ENCODE measurements around the gene PDCD1.
"Not testable (repeated sequence)": the region's sequence is repeated elsewhere in the genome, so short reads cannot be mapped to it uniquely, and the experiment has no call there.

The PDCD1 gene

DNA sequence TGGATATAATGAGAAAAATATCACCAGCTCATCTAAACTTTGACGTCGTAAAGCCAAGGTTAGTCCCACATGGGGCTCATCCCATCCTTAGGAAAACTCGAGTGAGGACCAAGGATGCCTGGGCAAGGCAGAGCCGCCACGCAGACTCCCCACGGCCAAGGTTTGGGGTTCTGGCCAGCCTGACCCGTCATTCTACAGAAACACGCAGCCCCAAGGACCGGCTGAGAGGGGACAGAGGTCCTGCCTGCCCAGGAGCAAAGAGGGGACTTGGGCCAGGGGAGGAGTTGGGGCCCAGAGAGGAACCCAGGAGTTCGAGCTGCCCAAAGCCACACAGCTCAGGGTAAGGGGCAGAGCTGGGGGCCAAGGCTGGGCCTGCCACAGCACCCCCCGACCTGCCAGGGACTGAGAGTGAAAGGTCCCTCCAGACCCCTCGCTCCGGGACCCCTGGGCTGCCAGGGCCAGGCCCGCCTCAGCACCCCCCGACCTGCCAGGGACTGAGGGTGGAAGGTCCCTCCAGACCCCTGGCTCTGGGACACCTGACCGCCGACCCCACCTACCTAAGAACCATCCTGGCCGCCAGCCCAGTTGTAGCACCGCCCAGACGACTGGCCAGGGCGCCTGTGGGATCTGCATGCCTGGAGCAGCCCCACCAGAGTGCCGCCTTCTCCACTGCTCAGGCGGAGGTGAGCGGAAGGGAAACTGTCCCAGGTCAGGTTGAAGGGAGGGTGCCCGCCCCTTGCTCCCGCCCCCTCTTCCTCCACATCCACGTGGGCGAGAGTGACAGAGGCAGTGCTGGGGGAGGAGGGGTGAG is at the start of gene PDCD1:
Gene PDCD1, minus strand, starts transcription at position 689 of the 811 bp plus-strand sequence. Its CDS starts 56 bp downstream, at position 633.
- peak; percentile 72 for DNase-seq

DNA sequence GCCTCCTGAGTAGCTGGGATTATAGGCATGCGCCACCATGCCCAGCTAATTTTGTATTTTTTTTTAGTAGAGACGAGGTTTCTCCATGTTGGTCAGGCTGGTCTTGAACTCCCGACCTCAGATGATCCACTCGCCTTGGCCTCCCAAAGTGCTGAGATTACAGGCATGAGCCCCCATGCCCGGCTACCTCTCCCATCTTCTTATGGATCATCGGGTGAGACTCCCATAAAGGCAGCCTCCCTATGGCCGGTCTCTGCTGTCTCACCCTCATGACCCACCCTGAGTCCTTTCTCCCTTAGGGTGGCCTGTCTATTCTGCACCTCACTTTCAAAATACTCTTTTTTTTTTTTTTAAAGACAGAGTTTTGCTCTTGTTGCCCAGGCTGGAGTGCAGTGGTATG is 49.1 kb upstream of the PDCD1 start:
- not testable (repeated sequence) for DNase-seq

DNA sequence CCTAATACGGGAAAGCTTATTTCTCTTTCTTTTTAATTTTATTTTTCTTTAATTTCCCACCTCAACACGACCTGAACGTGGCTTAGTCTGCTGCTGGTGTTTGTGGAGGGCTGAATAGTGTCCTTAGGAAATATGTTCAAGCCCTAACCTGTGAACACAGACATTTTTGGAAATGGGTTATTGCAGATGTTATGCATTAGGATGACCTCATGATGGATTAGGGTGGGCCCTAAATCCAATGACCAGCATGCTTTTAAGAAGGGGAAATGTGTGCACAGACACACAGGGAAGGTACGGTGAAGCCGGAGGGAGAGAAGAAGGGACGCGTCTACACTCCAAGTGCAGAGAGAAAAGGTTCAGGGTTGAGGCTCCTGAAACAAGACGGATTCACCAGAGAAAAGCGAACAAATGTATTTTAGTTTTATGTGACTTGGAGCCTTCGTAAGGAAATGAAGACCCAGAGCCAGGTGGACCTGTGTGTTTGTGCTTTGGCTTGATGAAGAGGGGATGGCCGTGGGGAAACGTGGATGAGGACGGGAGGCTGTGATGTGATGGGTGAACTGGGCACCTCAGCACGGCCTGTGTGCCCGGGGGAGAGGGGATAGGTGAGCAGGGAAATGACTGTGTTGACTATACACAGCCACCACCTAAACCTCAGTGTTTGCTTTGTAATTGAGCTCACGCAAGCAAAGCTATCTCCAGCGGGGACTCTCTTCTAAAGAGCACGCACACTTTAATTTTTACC is 48.3 kb upstream of the PDCD1 start:
- no peak for DNase-seq

DNA sequence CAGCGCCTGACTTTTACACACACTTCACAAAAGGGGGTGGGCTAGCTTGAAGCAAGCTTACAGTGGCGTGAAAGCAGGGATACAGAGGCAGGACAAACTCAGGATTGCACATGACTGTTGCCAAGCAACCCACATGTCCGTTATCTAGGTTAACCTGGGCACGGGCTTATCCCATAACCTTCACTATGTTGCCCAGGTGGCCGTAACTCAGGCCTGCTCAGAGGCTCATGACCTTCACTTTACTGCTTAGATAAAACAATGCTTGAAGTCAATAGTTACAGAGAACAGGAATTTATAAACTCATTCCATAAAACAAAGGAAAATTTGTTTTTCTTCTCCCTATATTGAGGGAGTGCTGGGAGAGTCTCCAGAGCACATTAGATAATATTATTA is 47.7 kb upstream of the PDCD1 start:
- not testable (repeated sequence) for DNase-seq

DNA sequence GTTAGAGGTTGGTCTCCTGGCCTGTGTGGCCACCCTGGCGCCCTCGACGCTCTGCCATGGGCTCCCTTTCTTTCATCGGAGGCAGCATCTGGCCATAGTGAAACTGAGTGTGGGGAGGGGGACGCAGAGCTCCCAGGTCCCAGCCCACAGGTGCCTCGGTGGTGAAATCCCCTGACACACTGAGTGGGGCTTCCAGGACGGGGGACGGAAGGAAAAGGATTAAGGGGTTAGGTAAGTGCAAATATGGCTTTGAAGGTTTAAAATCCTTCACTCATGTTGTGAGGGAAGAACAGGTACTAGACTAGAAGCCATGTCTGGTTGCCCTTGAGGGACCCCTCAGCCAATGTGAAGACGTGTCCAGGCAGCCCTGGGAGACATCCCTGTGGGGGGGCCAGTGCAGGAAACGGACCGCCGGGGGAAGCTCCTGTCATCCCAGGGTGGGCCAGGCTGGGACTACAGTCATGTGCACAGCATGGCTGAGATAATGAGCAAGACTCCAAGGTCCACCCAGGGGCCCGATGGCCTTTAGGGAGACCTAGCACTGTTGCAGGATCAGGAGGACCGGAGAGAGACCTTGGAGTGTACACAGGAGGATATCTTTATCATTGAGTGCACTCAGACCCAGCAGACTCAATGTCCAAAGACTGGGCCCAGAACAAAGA is 47.2 kb upstream of the PDCD1 start:
- no peak for DNase-seq

DNA sequence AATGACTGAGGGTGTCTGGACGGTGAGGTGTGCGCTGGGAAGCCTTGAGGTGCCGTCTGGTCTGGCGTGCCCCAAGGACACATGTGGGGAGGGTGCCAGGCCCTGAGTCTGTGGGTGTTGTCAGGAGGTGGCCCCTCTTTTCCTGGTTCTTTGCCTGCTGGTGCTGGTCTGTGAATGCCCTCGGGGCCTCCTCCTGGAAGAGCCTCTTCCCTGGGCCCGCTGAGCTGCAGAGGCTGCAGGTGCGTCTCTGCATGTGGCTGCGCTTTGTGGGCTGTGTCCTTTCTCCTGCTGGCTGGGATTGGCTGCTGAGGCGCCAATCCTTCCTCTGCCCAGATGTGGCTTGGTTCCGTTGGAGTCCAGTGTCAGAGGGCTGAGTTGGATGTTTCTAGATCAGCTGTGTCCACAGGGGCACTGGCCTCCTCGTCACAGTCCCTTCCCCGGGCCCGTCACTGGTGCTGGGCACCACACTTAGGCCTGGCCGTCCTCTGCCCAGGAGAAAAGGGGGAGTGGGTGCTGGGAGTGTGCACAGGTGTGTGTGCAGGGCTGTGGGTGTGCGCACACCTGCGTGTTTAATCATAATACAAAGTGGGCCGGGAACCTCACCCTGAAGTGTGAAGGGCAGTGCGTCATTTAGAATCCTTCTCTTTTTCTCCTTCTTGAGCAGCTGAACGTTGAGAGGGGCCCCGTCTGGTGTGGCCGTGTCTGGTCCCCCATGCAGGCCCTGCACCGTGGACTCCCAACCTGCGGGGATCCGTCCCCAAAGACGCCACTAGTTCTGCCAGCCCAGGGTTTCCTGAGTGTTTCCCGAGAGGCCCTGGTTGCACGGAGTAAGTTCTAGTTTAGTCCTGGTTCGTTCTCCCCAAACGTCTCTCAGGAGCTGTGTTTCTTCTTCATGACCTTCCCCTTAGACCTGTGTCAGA is 46.4 kb upstream of the PDCD1 start:
- no peak for DNase-seq

DNA sequence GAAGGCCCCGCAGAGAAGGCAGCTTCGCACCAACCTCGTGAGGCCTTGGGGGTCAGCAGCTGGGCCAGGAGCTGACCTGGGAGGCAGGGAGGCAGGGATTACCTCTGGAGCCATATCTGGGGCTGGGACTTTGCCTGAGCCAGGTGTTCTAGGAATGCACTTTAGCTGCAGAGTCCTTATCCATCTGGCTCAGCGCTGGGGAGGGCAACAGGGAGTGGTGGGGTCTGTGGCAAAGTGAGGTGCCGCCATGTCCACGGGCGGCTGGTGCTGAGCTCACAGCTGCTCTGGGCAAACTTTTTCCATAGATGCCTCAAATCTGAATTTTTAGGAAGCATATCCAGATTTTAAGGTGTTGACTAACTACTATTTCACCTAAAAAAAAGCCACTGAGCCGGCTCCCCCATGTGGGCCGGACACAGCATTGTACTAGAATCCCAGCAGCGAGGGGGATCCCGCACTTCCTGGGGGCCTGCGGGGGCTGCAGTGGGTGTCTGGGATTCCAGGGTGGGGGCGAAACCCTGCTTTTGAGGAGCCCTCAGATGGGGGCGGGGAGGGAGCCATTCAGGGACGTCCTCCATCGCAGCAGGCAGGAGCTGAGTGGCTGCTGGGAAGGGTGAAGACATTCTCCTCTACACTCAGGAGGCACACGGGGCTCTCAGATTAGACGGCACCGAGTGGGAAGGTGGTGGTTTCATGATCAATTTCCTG is 45.5 kb upstream of the PDCD1 start:
- no peak for DNase-seq

DNA sequence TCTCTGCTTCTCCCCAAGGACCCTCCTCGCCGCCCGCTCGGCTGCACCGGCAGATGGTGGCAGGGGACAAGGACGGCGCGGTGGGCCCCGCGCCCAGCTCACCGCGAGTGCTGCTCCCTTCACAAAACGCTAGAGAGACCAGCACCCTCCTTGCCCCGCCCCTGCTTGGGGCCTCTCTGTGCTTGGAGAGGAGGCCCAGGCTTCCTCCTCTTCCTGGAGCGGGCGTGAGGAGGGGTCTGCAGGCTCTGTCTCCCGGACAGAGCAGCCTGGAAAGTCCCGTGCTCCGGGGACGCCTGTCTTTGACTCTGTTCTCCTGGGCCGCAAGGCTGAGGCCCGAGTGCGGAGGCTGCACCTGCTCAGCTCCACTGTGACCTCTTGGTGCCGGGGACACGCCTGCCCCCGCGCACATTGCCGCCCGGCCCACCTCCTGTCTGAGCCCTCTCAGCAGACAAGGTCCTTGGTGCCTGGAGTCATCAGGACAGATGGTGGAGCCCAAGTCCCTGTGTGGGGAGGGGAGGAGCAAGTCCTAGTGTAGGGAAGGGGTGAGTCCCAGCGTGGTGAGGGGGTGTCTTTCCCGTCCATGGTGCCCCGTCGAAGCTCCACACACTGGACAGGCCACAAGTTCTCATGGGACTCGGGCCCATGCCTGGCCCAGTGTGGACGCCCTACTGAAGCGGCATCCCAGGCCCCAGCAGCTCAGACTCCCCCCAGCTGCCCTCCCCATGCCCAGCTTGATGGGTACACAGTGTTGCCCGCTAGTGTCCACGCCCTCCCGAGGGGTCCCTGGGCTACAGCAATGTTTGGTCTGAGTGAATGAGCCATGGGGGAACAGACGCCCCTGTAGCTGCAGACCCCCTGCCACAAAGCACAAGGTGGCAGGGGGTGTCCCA is 44.7 kb upstream of the PDCD1 start:
- DNase-seq = no peak

DNA sequence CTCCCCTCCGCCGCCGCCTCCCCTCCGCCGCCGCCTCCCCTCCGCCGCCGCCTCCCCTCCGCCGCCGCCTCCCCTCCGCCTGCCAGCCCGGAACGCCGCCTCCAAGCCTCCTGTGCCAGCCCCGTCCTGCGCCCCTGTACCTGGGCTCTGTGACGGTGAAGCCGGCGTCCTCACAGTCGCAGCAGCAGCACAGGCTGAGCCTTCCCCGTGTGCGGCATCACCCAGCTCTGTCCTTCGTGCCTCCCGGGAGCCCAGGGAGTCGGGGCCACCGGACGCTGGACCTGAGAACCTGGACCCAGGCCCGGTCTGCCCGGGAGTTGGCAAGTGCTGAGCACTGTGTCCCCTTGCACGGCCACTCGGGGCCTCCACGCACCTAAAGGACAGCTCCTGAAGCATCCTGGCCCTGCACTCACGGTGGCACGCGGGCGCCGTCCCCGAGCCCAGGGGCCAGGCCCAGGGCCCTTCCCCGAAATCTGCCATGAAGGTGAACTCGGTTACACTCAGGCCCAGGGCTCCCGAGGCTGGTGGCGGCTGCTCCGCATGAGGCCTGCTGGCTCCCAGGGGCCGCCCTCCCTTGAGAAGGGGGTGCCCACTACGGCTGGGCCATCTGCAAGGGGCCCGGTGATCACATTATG is 43.8 kb upstream of the PDCD1 start:
- DNase-seq = no peak

DNA sequence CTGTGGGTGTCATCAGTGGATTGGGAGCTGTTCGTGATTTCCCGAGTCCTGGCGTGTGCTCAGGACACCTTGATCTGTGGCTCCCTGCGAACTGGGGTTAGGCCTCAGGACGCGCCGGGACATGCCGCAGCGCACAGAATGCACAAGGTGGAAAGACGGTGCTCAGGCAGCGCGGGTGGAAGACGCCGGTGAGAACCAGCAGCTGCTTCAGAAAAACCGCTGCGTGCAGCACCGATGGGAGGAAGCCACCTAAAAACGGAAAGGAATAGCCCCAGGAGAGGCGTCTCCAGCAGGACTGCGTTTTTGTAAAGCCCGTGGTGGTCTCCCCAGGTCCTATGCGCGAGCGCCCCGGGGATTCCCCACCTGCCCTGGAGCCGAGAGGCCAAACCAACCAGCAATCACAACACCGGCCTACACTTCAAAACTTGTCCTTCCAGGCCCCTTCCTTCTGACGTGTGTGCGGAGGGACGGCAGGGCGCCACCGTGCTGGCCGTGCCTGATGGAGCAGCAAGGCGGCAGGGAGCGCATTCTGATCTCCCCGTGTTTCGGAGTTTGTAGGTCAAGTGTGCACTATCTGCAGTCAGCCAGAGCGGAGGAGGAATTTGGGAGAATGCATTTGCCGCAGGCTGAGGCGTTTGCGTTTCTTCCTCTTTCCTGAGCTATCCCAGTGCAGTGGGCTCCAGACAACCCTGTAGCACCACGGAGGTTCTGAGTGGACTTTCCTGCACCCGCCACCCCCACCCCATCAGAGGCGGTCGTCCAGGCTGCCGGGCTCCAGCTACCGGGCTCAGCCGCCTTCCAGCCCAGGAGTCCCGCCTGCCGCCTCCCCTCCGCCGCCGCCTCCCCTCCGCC is 43.0 kb upstream of the PDCD1 start:
- no peak for DNase-seq

DNA sequence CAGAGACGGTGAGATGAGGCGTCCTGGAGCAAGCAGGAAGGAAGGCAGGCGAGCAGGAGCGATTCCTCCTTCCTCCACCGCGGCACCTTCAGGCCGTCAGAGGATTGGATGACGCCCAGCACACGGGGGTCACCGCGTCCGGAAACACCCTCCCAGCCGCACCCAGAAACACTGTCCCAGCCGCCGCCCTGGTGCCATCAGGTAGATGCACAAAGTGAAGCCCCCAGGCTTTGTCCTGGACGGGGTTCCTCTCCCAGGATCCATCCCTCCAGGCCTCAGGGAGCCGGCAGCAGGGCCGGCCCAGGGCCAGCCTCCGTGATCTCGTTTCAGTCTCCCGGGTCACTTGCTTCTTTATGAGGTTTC is 42.3 kb upstream of the PDCD1 start:
- no peak for DNase-seq

DNA sequence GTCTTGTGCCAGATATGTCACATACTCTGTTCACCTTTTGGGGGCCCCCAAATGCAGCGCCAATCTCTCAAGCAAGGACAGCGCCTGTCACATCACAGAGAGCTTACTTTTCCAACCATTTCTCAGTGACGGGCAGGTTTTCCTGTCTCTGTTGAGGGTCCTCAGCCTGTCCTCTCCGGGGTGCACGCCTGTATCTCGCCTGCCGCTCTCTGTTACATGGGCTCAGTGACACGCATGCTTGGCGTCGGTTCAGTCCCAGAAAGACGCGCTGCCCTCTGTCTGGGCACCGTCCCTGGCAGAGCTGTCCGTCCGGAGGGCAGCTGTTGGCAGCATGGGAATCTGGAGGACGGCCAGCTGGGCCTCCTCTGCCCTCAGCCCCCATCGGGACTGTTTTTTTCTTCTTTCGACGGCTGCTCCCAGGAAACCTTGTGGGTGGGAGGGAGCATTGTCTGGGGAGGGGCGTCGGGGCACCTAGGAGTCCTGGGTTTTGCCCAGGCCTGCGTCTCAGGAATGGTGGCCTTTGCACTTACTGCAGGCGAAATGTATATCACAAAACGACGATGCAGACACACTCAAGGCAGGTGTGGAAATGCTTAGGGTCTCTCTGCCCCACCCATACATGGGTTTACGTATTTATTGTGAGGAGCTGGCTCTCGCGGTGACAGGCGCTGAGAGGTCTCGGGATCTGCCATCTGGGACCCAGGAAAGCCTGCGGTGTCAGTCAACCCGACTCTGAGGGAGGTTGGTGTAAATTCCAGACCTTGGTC is 41.7 kb upstream of the PDCD1 start:
- DNase-seq = no peak

DNA sequence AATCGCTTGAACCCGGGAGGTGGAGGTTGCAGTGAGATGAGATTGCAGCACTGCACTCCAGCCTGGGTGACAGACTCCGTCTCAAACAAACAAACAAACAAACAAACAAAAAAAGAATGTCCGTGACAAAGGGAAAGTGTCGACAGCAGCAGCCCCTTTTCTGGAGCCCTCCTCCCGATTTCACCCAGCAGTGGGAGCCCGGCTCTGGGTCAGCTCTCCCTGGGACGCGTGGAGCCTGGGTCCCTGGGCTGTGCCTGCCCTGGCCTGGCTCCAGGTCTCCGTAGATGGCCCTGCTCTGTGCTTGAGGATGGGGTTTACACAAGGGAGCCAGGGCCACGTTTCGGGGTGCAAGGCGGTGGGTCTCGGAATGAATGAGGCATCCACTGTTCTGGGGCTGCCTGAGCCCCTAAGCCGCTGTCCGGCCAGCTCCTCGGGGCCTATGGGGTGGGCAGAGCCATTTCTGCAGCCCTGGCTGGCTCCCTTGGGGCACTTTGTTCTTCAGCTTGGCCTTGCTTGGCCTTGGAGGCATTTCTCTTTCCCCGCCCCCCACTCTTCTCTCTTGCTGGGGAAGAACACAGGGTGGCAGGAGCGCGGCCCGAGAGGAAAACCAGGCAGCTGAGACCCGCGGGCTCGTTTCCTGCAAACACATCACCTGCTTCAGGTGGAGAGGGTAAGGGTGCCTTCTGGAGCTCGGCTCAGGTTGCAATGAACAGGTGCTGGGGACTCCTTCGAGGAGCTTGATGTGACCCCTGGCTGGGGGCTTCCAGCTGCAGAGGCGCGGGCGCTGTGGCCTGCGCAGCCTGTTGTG is 40.0 kb upstream of the PDCD1 start:
- DNase-seq = no peak

DNA sequence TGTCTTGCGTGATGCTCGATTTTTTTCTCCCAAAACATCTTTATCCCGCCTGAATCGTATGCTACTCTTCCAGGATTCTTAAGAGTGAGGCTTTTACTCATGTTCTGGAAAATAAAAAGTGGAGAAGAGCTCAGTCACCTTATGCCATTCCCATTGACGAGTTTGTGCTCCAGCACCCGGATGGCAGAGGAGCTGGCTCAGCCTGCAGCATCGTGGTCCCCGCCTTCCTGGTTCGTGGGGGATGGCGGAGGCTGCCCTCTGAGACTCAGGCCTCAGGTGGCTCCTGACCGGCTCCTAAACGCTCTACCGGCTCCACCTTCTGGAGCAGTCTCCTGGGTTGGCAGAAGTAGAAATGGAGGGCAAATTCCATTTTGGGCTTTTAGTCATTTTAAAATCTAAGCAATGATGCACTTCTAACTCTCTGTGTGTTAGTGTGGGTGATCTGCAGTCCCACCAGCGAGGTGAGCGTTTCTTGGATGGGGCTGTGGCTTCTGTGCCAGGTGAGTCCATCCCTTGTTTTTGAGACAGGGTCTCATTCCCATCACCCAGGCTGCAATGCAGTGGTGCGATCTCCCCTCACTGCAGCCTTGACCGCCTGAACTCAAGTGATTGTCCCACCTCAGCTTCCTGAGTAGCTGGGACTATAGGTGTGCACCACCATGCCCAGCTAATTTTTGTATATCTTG is 38.7 kb upstream of the PDCD1 start:
- no peak for DNase-seq

DNA sequence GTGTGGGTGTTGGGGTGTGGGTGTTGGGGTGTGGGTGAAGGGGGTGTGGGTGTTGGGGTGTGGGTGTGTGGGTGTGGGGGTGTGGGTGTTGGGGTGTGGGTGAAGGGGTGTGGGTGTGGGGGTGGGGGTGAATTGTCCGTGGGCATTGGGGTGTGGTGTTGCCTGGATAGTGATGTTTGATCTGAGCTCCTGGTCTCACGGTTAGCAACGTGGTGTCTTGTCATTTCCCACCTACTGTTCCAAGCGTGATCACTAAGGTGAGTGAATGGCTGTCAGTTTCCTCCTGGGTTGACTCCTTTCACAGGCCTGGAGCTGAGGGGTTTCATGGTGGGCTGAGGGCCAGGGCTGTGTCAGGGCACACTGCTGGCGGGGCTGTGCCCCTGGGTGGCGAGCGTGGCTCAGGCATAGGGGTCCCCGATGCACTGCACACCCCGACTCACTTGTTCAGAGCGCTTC is 38.1 kb upstream of the PDCD1 start:
- no peak for DNase-seq

DNA sequence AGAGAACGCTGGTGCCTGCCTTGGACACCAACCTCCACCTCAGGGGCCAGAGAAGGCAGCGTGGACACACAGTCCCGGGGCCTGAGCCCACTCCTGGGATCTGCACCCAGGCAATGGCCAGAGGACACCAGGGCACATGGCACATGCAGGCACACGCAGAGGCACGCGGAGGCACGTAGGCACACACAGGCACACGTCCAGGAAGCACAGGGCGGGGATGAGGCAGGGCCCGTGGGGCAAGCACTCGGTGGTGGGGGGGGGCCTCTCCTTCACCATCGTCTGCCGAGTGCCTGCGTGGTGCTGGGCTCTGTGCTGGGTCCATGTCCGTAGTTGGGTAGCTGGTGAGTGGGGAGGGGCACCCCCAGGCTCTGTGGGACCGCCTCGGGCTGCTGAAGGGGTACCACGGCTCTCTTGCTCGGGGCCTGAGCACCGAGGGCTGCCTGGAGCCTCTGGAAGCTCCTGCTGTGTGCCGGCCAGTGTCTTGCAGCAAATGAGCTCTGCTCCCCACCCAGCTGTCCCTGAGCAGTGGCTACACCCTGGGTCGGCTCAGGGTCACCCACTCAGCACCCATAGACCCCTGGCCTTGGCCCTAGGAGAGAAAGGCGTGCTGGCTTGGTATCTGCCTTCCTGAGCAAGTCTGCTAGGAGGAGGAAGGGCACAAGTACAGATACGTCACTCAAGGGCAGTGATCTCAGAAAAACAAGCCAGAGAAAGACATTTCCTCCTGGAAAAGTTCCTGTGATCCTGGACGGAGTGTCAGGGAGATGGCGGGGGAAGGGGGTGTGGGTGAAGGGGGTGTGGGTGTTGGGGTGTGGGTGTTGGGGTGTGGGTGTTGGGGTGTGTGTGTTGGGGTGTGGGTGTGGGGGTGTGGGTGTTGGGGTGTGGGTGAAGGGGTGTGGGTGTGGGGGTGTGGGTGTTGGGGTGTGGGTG is 37.3 kb upstream of the PDCD1 start:
- DNase-seq = no peak
